Cerebellar cortex (tissue), 1 donor: ENCODE measurements around the gene PREP.
"Not testable (repeated sequence)": the region's sequence is repeated elsewhere in the genome, so short reads cannot be mapped to it uniquely, and the experiment has no call there.

Experiments used
- DNase-seq: peaks from one replicate; pipeline ENCODE4 v3.0.0-alpha.2; 2015; ENCODE audit warnings: low spot score

Gene PREP

DNA sequence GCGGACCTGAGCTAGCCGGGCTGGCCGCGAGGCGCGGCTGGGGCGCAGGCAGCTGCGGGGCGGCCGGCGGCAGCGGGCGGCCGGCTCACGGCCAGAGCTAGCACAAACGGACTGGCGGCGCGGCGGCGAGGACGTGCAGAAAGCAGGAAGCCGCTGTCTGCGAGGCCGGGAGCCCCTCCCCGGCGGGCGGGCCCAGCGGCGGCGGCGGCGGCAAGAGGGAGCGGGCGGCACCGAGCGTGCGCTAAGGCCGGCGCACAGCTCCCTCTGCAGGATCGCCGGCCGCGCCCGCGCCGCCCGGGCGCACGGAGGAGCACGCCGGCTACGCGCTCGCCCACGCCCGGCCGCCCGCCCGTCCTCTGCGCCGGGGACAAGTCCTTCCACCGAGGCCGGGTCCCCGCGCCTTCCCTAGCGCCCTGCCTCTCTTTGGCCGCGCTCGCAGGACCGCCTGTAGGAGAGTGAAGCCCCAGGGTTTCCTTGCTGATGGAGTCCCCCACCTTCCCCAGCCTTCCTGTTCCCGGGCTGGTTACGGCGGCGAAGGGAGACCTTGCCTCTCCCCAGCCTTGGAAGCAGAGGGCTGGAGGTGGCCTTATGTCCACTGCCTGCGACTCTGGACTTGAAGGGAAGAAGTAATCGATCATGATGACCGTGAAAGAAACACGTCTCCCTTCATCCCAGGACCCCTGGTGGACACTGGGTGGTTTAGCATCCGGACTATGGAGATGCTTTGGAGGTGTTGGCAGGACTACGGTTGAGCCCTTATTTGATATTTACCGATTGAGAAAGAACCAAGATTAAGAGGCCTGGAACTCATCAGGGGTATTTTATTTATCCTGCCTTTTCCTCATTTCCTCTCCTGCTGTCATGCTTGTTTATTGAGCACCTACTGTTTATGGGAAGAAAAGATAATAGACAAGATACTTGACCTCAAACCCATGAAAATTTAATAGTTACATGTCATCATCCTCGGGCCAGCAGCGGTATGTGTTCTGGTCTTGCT lies at the start of gene PREP:
Gene PREP (minus strand): TSS at position 144 of the 997 bp plus-strand sequence. CDS start 191 bp downstream, outside the sequence.
- DNase-seq = peak; percentile 76

DNA sequence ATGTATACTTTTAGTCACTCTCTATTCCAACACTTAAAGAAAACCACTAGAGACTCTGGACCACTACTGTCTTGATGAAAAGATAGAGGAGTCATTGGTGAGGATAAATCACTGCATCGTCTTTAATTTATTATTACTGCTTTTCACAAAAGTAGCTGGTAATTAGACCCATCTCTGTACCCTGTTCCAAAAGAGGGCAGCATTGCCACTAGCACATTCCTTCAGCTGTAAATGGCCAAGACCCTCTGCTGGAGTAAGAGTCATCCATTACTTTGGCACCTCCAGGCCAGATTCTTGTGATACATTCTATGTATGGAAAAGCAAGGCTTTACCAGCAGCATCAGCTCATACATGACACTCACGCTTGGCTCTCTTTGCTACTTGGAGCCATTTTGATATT lies 49.5 kb upstream of the PREP start:
- no peak for DNase-seq

DNA sequence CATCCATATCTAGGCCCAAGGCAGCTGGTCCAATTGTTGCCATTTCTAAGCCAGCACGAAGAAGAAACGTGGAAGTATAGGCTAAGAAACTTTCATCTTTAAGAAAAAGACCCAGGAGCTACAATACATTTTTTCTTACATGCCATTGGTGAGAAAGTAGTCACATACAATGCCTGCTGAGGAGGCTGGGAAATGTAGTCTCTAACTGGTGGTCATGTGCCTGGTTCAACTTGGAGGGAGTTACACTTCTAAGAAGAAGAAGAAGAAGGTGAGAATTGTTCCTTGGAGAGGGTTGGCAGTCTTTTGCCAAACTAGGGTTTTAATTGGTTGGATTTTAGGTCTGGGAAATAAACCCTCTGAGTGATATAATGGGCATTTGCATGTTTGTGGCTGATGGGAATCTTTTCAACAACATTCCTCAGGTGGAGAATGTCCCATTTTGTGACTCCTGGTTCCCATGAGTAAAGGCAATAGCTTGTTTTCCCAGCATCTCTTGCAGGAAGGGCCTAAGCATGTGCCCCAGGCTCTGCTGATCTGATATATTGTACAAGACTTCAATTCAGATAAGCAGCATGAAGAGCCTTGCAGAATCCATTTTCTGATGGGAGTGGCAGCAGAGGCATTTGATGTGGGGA lies 47.0 kb upstream of the PREP start:
- no peak for DNase-seq

DNA sequence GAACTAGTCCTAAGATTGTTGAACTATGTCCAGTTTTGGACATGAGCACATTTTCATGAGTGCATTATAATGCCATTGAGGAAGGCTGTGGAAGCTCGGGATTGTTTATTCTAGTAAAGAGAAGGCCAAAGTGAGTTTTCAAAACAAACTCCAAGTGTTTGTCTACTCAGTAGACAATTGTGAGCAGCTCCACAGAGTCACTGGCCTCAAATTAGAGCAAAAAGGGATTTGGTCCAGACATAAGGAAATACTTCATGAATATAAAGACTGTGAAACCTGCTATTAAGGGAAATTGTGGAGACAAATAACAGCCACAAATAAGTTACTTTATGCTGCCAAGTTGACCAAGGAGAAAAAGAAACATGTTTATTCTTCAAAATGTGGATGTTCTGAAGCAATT lies 42.6 kb upstream of the PREP start:
- no peak for DNase-seq

DNA sequence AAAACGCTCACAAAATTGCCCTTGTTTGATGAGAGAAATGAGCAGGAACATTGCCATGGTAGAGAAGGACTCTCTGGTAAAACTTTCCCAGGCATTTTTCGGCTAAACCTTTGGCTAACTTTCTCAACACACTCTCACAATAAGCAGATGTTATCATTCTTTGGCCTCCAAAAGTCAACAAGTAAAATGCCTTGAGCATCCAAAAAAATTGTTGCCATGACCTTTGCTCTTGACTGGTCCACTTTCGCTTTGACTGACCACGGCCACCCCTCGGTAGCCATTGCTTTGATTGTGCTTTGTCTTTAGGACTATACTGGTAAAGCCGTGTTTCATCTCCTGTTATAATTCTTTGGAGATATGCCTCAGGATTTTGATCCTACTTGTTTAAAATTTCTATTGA lies 41.1 kb upstream of the PREP start:
- DNase-seq = no peak

DNA sequence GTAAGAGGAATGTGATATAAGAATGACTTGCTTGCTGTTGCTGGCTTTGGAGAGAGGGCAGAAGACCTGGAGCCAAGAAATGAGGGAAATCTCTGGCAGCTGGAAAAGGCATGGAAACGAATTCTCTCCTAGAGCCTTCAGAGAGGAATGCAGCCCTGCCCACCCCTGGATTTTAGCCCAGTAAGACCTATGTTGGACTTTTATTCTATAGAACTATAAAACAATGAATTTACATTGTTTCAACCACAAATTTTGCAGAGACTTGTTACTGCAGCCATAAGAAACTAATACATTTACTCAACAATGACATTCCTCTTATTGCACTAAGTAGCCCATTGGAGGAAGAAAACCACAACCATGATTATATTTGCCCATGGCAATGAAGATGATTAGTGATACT lies 39.5 kb upstream of the PREP start:
- no peak for DNase-seq

DNA sequence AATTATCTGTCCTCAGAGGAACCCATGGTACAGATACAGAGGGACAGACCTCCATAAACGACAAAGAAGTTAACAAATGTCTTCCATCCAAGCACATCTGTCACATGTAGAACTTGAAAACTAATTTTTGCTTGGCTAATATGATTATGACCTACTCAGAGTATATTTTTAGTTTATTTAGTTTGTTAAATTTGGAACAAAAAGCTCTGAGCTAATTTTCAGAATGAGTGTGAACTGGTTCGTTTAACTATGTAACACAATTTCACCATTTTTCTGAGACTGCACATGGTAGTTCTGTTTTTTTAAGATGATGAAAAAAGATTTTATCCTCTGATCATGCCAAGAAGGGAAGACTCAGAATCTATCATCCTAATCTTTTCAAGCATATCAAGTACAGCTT lies 34.4 kb upstream of the PREP start:
- DNase-seq = no peak

DNA sequence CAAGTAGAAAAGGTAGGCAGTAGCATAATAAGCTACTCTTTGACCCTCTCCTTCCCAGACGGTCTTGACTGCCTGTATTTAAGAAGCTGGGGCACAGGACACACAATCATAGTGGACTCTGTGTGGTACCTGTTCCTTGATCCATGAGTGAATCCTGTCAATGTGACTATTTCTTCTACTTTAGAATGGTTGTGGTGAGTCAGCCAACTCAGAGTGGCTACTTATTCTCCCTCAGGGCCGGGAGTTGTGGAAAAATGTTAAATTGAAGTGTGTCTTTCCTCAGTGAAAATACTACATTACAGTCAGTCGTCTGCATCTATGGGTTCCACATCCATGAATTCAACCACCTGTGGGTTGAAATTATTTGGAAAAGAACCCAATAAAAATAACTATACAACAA lies 30.8 kb upstream of the PREP start:
- DNase-seq = no peak

DNA sequence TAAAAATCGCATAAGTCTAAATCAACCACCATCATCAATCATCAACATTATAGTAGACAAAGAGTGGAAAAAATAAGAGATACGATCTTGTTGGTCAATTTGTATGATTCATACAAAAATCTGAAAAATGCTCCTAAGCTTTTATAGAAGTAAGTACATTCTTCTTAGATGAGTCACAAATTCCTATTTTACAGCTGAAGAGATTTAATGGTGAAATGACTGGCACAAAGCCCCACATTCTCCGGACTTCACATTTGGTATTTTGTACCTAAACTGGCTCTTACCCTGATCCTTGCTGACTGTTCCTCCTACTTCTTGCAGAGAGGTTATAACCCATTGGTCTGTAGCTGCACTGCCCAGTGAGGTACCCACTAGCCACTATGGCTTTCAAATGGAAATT lies 29.9 kb upstream of the PREP start:
- DNase-seq = no peak

DNA sequence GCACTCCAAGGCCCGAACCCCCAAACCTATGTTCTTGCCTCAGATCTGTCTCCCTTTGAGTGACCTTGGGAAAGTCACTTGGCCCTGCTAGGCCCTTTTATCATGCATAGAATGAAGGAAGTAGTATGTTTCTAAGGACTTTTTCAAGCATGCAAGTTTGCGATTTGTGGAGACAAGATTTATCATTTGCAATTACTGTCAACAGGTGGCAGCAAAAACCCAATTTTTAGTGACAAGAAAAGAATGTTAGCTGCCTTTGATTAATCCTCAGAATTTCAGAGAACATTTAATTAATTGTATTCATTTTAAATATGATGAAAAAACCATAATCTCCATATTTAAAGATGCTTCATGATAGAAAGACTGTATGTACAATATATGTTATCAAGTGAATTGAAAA lies 28.3 kb upstream of the PREP start:
- DNase-seq = peak; percentile 68

DNA sequence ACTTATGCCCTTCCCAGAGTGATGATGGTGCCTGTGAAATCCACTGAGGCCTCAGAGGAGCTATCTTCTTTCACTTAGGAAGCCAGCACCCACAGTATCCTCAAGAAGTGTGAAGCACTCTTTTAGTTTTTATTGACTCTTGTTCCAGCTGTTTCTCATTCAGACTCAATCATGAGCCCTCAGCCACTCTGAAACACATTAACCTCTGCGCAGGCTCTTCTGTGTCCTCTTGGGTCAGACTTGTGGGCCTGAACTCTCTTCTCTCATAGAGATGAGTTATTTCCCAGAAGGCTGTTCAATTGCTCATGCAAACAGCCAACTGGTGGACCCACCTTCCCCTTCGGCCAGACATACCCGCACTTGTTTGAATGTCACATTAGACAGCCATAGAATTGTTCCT lies 27.8 kb upstream of the PREP start:
- no peak for DNase-seq

DNA sequence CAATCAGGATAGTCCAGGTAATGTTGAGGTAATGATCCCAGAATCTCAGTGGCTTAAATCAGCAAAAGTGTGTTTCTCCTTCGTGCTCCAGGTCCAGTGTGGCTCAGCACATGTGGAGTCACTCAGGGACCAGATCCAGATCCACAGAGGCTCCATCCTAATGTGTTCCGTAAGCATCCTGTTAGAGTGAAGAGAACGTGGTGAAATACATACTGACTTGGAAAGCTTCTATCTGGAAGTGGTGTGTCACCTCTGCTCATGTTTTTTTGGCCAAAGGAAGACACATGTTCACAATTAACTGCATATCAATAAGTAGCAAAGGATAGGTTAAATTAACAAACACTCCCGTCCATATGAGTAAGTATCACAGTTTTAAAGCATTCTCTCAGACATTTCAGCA lies 26.8 kb upstream of the PREP start:
- DNase-seq = no peak

DNA sequence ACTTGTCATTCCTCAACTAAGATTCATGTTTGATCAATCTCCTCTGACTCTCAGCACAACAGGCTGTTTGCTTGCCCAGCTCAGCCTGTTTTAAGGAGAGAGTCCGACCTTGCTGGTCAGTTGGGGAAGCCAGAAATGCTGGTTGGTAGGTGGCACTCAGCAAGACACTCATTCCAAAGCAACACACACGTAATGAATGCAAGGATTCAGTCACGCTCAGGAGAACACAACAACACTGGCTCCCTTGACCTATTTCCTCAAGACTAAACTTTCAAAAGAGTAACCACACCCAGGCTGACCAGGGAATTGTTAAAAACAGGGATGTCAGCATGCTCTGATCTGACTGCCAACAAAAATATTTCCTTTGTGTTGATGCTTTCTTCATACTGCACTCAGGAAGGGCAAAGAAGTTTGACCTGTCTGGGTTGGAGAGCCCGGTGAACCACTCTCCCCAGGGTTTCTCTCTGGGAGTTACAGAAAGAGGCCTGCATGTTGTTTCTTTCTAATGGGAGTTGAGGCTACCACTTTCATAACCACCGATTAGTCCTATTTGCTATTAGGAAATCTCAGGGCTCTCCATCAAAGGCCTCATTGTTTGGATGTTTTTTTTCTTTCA lies 25.6 kb upstream of the PREP start:
- no peak for DNase-seq

DNA sequence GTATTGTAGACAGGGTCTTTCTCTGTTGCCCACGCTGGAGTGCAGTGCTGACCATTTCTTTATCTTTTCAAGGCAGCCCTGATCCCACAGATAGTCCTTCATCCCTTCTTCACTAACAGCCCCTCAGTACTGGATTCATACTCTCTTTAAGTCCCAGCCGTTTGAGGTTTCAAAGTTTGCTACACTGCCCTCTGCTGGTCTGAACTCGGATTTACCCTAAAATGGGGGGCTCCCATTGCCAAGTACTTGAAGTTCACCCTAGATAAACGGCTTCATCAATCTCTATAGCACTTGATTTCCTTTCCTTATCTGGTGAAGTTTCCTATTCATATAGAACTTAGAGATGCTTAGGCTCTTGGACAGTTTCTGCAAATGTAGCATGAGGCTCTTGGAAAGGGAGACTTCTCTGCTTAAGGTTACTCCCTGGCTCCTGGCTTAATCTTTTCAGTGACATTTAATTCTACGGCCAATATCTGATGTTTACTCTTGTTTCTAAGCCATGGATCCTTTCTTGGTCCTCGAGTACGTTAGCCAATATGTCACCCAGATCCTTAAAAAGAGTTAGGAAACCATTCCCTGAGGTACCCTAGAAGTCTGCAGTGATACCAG lies 21.4 kb upstream of the PREP start:
- DNase-seq = peak; percentile 61

DNA sequence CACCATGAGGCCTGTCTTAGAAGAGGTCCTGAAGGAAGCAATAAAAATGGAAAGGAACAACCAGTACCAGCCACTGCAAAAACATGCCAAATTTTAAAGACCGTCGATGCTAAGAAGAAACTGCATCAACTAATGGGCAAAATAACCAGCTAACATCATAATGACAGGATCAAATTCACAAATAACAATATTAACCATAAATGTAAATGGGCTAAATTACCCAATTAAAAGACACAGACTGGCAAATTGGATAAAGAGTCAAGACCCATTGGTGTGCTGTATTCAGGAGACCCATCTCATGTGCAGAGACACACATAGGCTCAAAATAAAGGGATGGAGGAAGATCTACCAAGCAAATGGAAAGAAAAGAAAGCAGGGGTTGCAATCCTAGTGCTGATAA lies 14.1 kb upstream of the PREP start:
- not testable (repeated sequence) for DNase-seq

DNA sequence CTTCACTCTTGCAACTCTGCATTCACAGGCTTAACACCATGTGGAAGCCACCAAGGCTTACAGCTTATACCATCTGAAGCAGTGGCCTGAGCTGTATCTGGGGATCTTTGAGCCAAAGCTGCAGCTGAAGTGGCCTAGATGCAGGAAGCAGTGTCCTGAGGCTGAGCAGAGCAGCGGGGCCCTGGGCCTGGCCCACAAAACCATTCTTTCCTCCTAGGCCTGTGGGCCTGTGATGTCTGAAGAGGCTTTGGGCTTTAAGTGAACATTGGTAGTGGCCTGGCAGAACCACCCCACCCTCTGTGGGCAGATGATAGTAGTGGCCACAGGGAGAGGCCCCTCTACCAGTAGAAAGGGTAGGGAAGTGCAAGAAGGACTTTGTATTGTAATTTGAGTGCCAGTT lies 6.9 kb upstream of the PREP start:
- DNase-seq = no peak

DNA sequence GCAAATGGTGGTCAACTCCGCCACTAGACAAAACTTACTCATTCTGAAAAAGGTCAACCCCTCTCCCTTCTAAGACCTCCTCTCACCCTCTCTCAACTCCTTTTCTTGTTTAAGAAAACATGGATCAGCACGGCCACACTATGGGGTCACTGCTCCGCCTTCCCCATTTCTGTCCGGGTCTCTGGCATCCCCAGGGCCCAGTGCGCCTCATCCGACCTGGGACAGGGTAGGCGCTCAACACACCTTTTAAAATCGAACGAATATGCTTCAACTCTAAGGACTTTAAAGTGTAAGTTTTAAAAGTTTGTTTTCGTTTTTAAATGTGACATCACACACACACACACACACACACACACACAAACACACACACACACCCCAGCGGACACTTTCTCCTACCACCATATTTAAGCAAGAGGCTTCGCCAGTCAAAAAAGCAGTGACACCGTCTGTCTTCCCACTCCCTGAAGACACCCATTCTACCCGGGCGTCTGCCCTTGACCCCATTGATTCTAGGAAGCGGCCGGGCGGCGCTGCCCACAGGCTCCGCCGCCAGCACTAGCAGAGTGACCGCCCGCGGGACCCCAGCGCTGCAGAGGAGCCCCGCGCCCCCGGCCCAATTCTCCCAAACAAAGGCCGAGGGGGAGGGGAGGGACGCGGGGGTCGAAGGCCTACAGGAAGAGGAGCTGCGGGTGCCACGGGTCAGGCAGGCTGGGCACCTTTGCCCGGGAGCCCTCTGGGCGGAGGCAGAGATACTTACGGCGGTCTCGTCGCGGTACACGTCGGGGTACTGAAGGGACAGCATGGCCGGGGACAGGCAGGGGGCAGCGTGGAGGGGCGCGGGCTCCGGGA lies 568 bp downstream of the PREP start:
- peak; percentile 34 for DNase-seq

DNA sequence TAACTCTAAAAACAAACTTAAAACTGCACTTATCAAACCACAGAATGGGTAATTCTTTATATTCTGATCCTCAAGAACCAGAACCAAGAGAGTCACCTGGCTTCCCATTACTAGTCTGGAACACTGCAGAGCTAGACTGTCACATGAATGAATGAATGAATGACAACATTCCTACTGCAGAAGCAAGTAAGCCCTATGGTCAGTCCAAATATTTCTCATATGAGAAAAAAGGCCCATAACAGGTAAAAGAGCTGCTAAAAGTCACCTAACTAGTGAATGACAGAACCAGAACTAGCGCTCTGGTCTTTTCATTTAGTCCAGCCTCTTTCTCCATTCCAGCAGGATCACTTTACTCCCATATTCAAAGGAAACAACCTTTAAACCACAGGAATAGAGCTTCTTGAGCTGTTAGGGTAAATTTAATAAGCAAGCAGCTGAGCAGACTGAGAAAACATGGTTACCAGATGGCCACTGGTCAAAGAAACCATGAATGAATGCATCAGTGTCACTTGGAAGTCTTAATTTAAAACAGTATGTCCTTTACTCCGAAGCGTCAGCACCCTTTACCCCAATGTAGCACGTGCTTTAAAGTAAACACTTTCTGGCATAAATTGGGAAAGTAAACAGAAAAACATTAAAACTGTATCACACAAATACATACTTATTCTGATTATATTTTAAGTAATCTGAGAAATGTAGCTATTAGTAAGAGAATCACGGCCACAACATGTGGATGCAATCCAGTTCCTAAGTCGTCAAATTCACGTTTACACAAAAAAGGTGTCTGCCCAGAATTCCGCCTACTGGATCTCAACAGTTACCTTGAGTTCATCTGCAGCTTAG lies 1.4 kb downstream of the PREP start:
- peak; percentile 32 for DNase-seq

DNA sequence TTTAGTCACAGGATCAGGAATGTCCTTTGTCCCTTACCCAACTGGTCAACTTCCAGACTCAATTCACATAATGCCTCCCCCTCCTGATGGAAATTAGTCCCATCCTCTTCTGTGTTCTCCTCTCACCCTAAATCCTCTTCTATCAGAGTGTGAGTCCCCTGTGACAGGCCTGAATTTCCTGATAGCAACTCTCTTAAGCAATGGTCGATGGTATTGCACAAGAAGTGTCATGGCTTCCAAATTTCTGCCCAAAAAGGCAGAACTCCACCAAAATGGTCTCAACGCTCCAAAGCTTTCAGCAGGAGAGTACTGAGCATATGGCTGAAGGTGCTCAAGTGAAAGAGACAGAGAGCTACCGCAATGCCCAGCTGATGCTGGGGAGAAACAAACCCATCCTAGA lies 2.4 kb downstream of the PREP start:
- no peak for DNase-seq

DNA sequence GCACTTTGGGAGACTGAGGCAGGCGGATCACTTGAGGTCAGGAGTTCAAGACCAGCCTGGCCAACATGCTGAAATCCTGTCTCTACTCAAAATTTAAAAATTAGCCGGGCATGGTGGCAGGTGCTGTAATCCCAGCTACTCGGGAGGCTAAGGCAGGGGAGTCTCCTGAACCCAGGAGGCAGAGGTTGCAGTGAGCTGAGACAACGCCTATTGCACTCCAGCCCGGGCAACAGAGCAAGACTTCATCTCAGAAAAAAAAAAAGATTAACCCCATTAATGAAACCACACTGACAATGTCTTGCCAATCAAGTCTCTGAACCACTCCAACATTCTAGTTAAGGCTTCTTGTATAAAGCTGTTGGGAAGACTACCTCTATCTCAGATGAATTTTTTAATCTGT lies 4.0 kb downstream of the PREP start:
- DNase-seq = no peak

DNA sequence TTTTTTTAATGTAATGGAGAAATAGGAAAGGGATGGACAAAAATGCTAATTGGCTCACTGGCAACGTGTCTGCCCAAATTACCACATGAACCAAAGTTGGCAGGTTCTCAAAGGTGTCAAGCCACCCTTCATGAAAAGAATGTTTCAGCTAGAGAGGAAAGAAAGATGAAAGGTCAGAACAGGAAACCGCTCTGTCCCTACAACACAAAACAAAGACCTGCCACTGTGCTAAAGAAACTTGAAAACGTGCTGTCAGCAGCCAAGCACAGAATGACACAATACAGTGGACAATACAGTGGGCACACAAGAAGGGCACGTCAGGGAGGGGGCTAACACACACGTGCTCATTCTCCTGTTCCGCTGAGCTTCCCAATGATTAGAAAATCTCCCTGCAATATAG lies 4.9 kb downstream of the PREP start:
- no peak for DNase-seq
